ENCODE results near the gene MRPS26. TPM values are rescaled to one million over a fixed set of nuclear protein-coding genes. Genes with fewer than 3 reads are reported as not detected.

MRPS26 gene
- total RNA-seq, 1 donor from 2014 or later = 27.3 TPM

- FAIRE-seq (no peak), DNase-seq (ENCODE audit: low read depth) (no peak)
- H2AFZ ChIP-seq (ENCODE audit: low read depth, low read length) = no peak overlapping the region
- peaks cover 49% of the 10 kb centered on the region for H3K27me3 Mint-ChIP-seq (ENCODE audit: low read depth, unreplicated experiment)
- no peak overlapping the region for H3K9ac ChIP-seq (ENCODE audit: low read length)
- H3K36me3 Mint-ChIP-seq (ENCODE audit: low read depth, unreplicated experiment) = no peaks in the 10 kb centered on the region
- TF ChIP-seq EZH2 (IDR thresholded peaks at IDR 0.05; ENCODE audit: insufficient read depth, low read length) = no peak
- TF ChIP-seq, protein P1, sequence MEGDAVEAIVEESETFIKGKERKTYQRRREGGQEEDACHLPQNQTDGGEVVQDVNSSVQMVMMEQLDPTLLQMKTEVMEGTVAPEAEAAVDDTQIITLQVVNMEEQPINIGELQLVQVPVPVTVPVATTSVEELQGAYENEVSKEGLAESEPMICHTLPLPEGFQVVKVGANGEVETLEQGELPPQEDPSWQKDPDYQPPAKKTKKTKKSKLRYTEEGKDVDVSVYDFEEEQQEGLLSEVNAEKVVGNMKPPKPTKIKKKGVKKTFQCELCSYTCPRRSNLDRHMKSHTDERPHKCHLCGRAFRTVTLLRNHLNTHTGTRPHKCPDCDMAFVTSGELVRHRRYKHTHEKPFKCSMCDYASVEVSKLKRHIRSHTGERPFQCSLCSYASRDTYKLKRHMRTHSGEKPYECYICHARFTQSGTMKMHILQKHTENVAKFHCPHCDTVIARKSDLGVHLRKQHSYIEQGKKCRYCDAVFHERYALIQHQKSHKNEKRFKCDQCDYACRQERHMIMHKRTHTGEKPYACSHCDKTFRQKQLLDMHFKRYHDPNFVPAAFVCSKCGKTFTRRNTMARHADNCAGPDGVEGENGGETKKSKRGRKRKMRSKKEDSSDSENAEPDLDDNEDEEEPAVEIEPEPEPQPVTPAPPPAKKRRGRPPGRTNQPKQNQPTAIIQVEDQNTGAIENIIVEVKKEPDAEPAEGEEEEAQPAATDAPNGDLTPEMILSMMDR (IDR thresholded peaks at IDR 0.05; ENCODE audit: insufficient read depth, low read depth, low read length) = no peak
- H3K27ac ChIP-seq (ENCODE audit: low read depth, low read length) = no peak overlapping the region
- peaks cover 38% of the 10 kb centered on the region for H3K27me3 ChIP-seq (ENCODE audit: insufficient read depth, low read length)
- no peaks in the 10 kb centered on the region for H3K36me3 ChIP-seq (ENCODE audit: insufficient read depth, low read length)
- no peak overlapping the region for H3K4me3 ChIP-seq (ENCODE audit: insufficient read depth, low read depth, low read length)
- H4K20me1 ChIP-seq (ENCODE audit: insufficient read depth, low read length) = no peaks in the 10 kb centered on the region
- no peaks in the 10 kb centered on the region for H3K79me2 ChIP-seq (ENCODE audit: insufficient read depth, low read length)
- no peaks in the 10 kb centered on the region for H3K4me1 ChIP-seq (ENCODE audit: insufficient read depth, low read length)
- no peak overlapping the region for H3K4me3 Mint-ChIP-seq (ENCODE audit: unreplicated experiment)
- no peak overlapping the region for H3K27ac Mint-ChIP-seq (ENCODE audit: unreplicated experiment)
- peaks cover 5% of the 10 kb centered on the region for H3K9me3 Mint-ChIP-seq (ENCODE audit: unreplicated experiment)
- H3K4me2 ChIP-seq (ENCODE audit: low read length) = no peak overlapping the region
- H3K9me3 ChIP-seq (ENCODE audit: insufficient read depth, low read depth, low read length) = no peaks in the 10 kb centered on the region
- no peaks in the 10 kb centered on the region for H3K4me1 Mint-ChIP-seq (ENCODE audit: low read depth, unreplicated experiment)
These were observed 39.1 kb downstream of the MRPS26 start for GRCh38 chr20:3084986-3085360.

- H3K79me2 ChIP-seq (ENCODE audit: insufficient read depth, low read length) = no peaks in the 10 kb centered on the region
- no peaks in the 10 kb centered on the region for H3K4me1 ChIP-seq (ENCODE audit: insufficient read depth, low read length)
- H2AFZ ChIP-seq (ENCODE audit: low read depth, low read length) = no peak overlapping the region
- no peak overlapping the region for H3K9ac ChIP-seq (ENCODE audit: low read length)
- no peaks in the 10 kb centered on the region for H3K36me3 ChIP-seq (ENCODE audit: insufficient read depth, low read length)
- Mint-ChIP-seq H3K27ac (ENCODE audit: unreplicated experiment) (no peak overlapping the region), H3K27me3 (ENCODE audit: low read depth, unreplicated experiment) (peaks cover 53% of the 10 kb centered on the region), H3K4me3 (ENCODE audit: unreplicated experiment) (no peak overlapping the region), H3K4me1 (ENCODE audit: low read depth, unreplicated experiment) (no peaks in the 10 kb centered on the region), H3K36me3 (ENCODE audit: low read depth, unreplicated experiment) (no peaks in the 10 kb centered on the region), H3K9me3 (ENCODE audit: unreplicated experiment) (peaks cover 7% of the 10 kb centered on the region)
- no peaks in the 10 kb centered on the region for H3K9me3 ChIP-seq (ENCODE audit: insufficient read depth, low read depth, low read length)
- H4K20me1 ChIP-seq (ENCODE audit: insufficient read depth, low read length) = no peaks in the 10 kb centered on the region
- FAIRE-seq (no peak), DNase-seq (ENCODE audit: low read depth) (no peak)
- peaks cover 37% of the 10 kb centered on the region for H3K27me3 ChIP-seq (ENCODE audit: insufficient read depth, low read length)
- TF ChIP-seq, protein P1 (IDR thresholded peaks at IDR 0.05; ENCODE audit: insufficient read depth, low read depth, low read length) = no peak
- TF ChIP-seq EZH2 (IDR thresholded peaks at IDR 0.05; ENCODE audit: insufficient read depth, low read length) = no peak
- H3K4me2 ChIP-seq (ENCODE audit: low read length) = no peak overlapping the region
- no peak overlapping the region for H3K27ac ChIP-seq (ENCODE audit: low read depth, low read length)
- no peak overlapping the region for H3K4me3 ChIP-seq (ENCODE audit: insufficient read depth, low read depth, low read length)
These were observed 39.8 kb downstream of the MRPS26 start for GRCh38 chr20:3085571-3086072.

GRCh38 chr20:3088031-3088430 lies 42.2 kb downstream of the MRPS26 start:
- FAIRE-seq (no peak), DNase-seq (ENCODE audit: low read depth) (no peak)
- Histone ChIP-seq H3K36me3 (ENCODE audit: insufficient read depth, low read length) (no peaks in the 10 kb centered on the region), H2AFZ (ENCODE audit: low read depth, low read length) (no peak overlapping the region), H3K4me2 (ENCODE audit: low read length) (no peak overlapping the region), H3K9ac (ENCODE audit: low read length) (no peak overlapping the region), H4K20me1 (ENCODE audit: insufficient read depth, low read length) (no peaks in the 10 kb centered on the region), H3K9me3 (ENCODE audit: insufficient read depth, low read depth, low read length) (no peaks in the 10 kb centered on the region), H3K27ac (ENCODE audit: low read depth, low read length) (no peak overlapping the region), H3K4me3 (ENCODE audit: insufficient read depth, low read depth, low read length) (no peak overlapping the region), H3K27me3 (ENCODE audit: insufficient read depth, low read length) (peaks cover 23% of the 10 kb centered on the region), H3K4me1 (ENCODE audit: insufficient read depth, low read length) (peaks cover 5% of the 10 kb centered on the region), H3K79me2 (ENCODE audit: insufficient read depth, low read length) (no peaks in the 10 kb centered on the region)
- Mint-ChIP-seq H3K4me1 (ENCODE audit: low read depth, unreplicated experiment) (no peaks in the 10 kb centered on the region), H3K36me3 (ENCODE audit: low read depth, unreplicated experiment) (no peaks in the 10 kb centered on the region), H3K9me3 (ENCODE audit: unreplicated experiment) (peaks cover 7% of the 10 kb centered on the region), H3K4me3 (ENCODE audit: unreplicated experiment) (no peak overlapping the region), H3K27me3 (ENCODE audit: low read depth, unreplicated experiment) (peaks cover 52% of the 10 kb centered on the region), H3K27ac (ENCODE audit: unreplicated experiment) (no peak overlapping the region)
- TF ChIP-seq, protein P1 (IDR thresholded peaks at IDR 0.05; ENCODE audit: insufficient read depth, low read depth, low read length) = no peak
- TF ChIP-seq EZH2 (IDR thresholded peaks at IDR 0.05; ENCODE audit: insufficient read depth, low read length) = no peak
